Osteoblast (primary cell): ENCODE results near the gene FEZF1. TPM values are rescaled to one million over a fixed set of nuclear protein-coding genes. Genes with fewer than 3 reads are reported as not detected.

Source experiments
- DNase-seq: peaks from one replicate; pipeline ENCODE4 v3.0.0; 2011; ENCODE audit warnings: low spot score, mixed read lengths; ENCODE audit not compliant: insufficient read length; ENCODE audit errors: missing footprints
- H2AFZ ChIP-seq: 2 replicates; pipeline ENCODE4 v1.6.0; 2011; ENCODE audit warnings: mild to moderate bottlenecking, low read length
- H3K27ac ChIP-seq: 2 replicates; pipeline ENCODE4 v1.5.1; 2011; ENCODE audit warnings: mild to moderate bottlenecking, low read depth, low read length, moderate library complexity
- H3K27me3 ChIP-seq: 2 replicates; pipeline ENCODE4 v1.6.0; 2012; ENCODE audit warnings: mild to moderate bottlenecking, control low read depth, inconsistent platforms, low read length, moderate library complexity; ENCODE audit not compliant: insufficient read depth
- H3K36me3 ChIP-seq: 2 replicates; pipeline ENCODE4 v1.5.1; 2011; ENCODE audit warnings: mild to moderate bottlenecking, low read length, control low read depth, moderate library complexity; ENCODE audit not compliant: insufficient read depth
- H3K4me1 ChIP-seq: 2 replicates; pipeline ENCODE4 v1.5.1; 2011; ENCODE audit warnings: mild to moderate bottlenecking, low read length, control low read depth, moderate library complexity; ENCODE audit not compliant: insufficient read depth
- H3K4me2 ChIP-seq: 2 replicates; pipeline ENCODE4 v1.6.0; 2011; ENCODE audit warnings: mild to moderate bottlenecking, low read length; ENCODE audit not compliant: insufficient read depth
- H3K4me3 ChIP-seq: fragments of 200-600 bp; sonication (generic); 3 replicates; pipeline ENCODE4 v1.5.1; 2012; ENCODE audit warnings: mild to moderate bottlenecking, low read length, inconsistent platforms; ENCODE audit not compliant: insufficient read depth
- H3K79me2 ChIP-seq: 2 replicates; pipeline ENCODE4 v1.6.0; 2012; ENCODE audit warnings: mild to moderate bottlenecking, low read length, control low read depth, inconsistent platforms; ENCODE audit not compliant: insufficient read depth
- H3K9me3 ChIP-seq: 2 replicates; pipeline ENCODE4 v1.5.1; 2011; ENCODE audit warnings: low read depth, low read length, control low read depth
- H4K20me1 ChIP-seq: 2 replicates; pipeline ENCODE4 v1.6.0; 2012; ENCODE audit warnings: mild to moderate bottlenecking, low read length, control low read depth; ENCODE audit not compliant: insufficient read depth
- CTCF ChIP-seq: IDR thresholded peaks from 2 replicates; pipeline ENCODE4 v1.5.1; 2011; ENCODE audit warnings: mild to moderate bottlenecking, low read depth, low read length, moderate library complexity; ENCODE audit errors: extremely low read depth
- total RNA-seq: library from RNA; depleted of rRNA; stranded (reverse); fragments of >200 nt; gene quantifications from 2 replicates; pipeline ENCODE4 v1.2.3, GENCODE V29; 2012

The FEZF1 gene
- not detected in 2 replicates for total RNA-seq

GRCh38 chr7:122304319-122304975, at the start of gene FEZF1:
TSS of gene FEZF1 (minus strand) at chr7:122304750. CDS start at chr7:122304437, 313 bp downstream.
- H3K27me3 ChIP-seq, result peaks cover 98% of the 10 kb centered on the region
- no peak for TF ChIP-seq CTCF
- H3K79me2 ChIP-seq, result no peaks in the 10 kb centered on the region
- peak; percentile 87 for DNase-seq
- H3K4me2 ChIP-seq, result no peak within 1 kb of the TSS
- no peak within 1 kb of the TSS for H3K4me3 ChIP-seq
- no peak within 1 kb of the TSS for H2AFZ ChIP-seq
- H3K4me1 ChIP-seq, result no peaks in the 10 kb centered on the region
- no peaks in the 10 kb centered on the region for H3K9me3 ChIP-seq
- no peak within 1 kb of the TSS for H3K27ac ChIP-seq
- H4K20me1 ChIP-seq, result no peaks in the 10 kb centered on the region
- H3K36me3 ChIP-seq, result no peaks in the 10 kb centered on the region

DNA sequence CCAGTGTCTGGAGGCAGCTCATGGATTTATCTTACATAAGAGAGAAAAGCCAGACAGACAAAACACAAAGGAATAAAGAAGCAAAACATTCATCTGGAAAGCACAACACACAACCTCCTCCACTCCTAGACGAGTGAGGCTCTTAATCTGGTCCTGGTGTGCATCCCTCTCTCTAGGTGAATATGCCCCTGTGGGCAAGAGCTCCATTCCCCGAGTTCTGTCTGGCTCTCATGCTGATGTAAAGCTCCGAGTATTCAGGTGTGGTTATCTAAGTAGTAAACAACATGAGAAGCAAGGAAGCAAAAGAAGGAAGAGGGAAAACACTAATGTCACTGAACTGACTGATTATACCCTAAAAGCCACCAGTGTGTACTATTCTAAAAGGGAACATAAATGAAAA, 47.9 kb upstream of the FEZF1 start:
- Histone ChIP-seq H3K4me1 (no peaks in the 10 kb centered on the region), H3K4me3 (no peak overlapping the region), H3K4me2 (no peak overlapping the region), H2AFZ (no peak overlapping the region), H3K27me3 (no peaks in the 10 kb centered on the region), H3K27ac (no peak overlapping the region), H3K36me3 (no peaks in the 10 kb centered on the region), H4K20me1 (no peaks in the 10 kb centered on the region), H3K79me2 (no peaks in the 10 kb centered on the region), H3K9me3 (no peaks in the 10 kb centered on the region)
- no peak for TF ChIP-seq CTCF
- DNase-seq, result no peak

- no peaks in the 10 kb centered on the region for H3K4me1 ChIP-seq
Observed at GRCh38 chr7:122350701-122351100, 46.2 kb upstream of the FEZF1 start.

DNA sequence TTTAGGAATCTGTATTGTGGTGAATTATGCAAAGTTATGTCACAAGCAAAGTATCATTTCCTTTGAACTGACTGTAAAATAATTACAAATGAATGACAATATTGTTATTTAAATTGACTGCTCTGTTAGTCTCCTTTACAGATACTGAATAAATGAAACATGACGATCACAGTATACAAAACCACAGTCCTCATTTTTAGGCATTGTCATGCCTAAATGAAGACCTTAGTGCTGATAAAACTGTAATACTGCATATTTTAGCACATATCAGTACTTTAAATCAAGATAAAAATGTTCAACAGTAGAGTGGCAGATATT, 39.7 kb upstream of the FEZF1 start:
- Histone ChIP-seq H3K4me2 (no peak overlapping the region), H3K4me1 (no peaks in the 10 kb centered on the region), H4K20me1 (no peaks in the 10 kb centered on the region), H3K4me3 (no peak overlapping the region), H3K27me3 (no peaks in the 10 kb centered on the region), H2AFZ (no peak overlapping the region), H3K27ac (no peak overlapping the region), H3K79me2 (no peaks in the 10 kb centered on the region), H3K36me3 (no peaks in the 10 kb centered on the region), H3K9me3 (no peaks in the 10 kb centered on the region)
- DNase-seq, result no peak
- no peak for TF ChIP-seq CTCF

More at GRCh38 chr7:122350701-122351100, 46.2 kb upstream of the FEZF1 start:
- no peaks in the 10 kb centered on the region for H3K36me3 ChIP-seq
- H3K79me2 ChIP-seq, result no peaks in the 10 kb centered on the region
- H2AFZ ChIP-seq, result no peak overlapping the region
- no peaks in the 10 kb centered on the region for H4K20me1 ChIP-seq
- no peak overlapping the region for H3K4me3 ChIP-seq
- no peak for DNase-seq
- H3K27ac ChIP-seq, result no peak overlapping the region
- no peaks in the 10 kb centered on the region for H3K27me3 ChIP-seq
- TF ChIP-seq CTCF, result no peak
- no peaks in the 10 kb centered on the region for H3K9me3 ChIP-seq
- H3K4me2 ChIP-seq, result no peak overlapping the region
